NT2/D1 (cell line): Measurements from ENCODE around the gene WDFY4.
A peak's percentile ranks its signal among the peaks of the same experiment; 100 is the strongest.

Experiments used
- DNase-seq: peaks from one replicate; pipeline ENCODE4 v3.0.0-alpha.2; 2011; ENCODE audit warnings: low read depth, low spot score
- H3K27me3 ChIP-seq: 2 replicates; pipeline ENCODE4 v1.6.0; 2011; ENCODE audit warnings: mild to moderate bottlenecking; ENCODE audit not compliant: insufficient read length, insufficient read depth
- H3K36me3 ChIP-seq: 2 replicates; pipeline ENCODE4 v1.6.1; 2011; ENCODE audit warnings: mild to moderate bottlenecking, low read length, mixed read lengths; ENCODE audit not compliant: insufficient read depth, insufficient read length
- H3K4me1 ChIP-seq: 2 replicates; pipeline ENCODE4 v1.5.1; 2011; ENCODE audit not compliant: insufficient read depth, insufficient read length
- H3K4me3 ChIP-seq: 2 replicates; pipeline ENCODE4 v1.5.1; 2011; ENCODE audit warnings: low read depth; ENCODE audit not compliant: insufficient read length
- H3K9ac ChIP-seq: 2 replicates; pipeline ENCODE4 v1.6.0; 2011; ENCODE audit warnings: low read depth; ENCODE audit not compliant: insufficient read length
- H3K9me3 ChIP-seq: 2 replicates; pipeline ENCODE4 v1.5.1; 2011; ENCODE audit warnings: mild to moderate bottlenecking, low read length; ENCODE audit not compliant: insufficient read depth
- SUZ12 ChIP-seq: IDR thresholded peaks from 2 replicates; pipeline ENCODE4 v1.6.1; 2011; ENCODE audit not compliant: insufficient read length, insufficient read depth; ENCODE audit errors: extremely low read depth
- YY1 ChIP-seq: IDR thresholded peaks from 2 replicates; pipeline ENCODE4 v1.6.1; 2011; ENCODE audit not compliant: insufficient read length, insufficient read depth
- ZNF274 ChIP-seq: IDR thresholded peaks from 2 replicates; pipeline ENCODE4 v1.6.1; 2011; ENCODE audit warnings: mild to moderate bottlenecking, low read depth, low read length

Gene WDFY4

GRCh38 chr10:48657416-48657815, 27.3 kb upstream of the WDFY4 start:
- no peak overlapping the region for H3K4me3 ChIP-seq
- DNase-seq, result no peak
- H3K9ac ChIP-seq, result no peak overlapping the region
- H3K4me1 ChIP-seq, result peaks cover 9% of the 10 kb centered on the region
- TF ChIP-seq YY1, result no peak
- no peak for TF ChIP-seq SUZ12
- TF ChIP-seq ZNF274, result no peak
- H3K9me3 ChIP-seq, result no peaks in the 10 kb centered on the region
- H3K36me3 ChIP-seq, result no peaks in the 10 kb centered on the region
- H3K27me3 ChIP-seq, result peaks cover 25% of the 10 kb centered on the region

- DNase-seq, result peak; percentile 51
- TF ChIP-seq SUZ12, result no peak
- TF ChIP-seq ZNF274, result no peak
- TF ChIP-seq YY1, result no peak
- Histone ChIP-seq H3K9me3 (no peaks in the 10 kb centered on the region), H3K36me3 (no peaks in the 10 kb centered on the region), H3K9ac (no peak overlapping the region), H3K4me1 (peaks cover 9% of the 10 kb centered on the region), H3K27me3 (peaks cover 25% of the 10 kb centered on the region), H3K4me3 (no peak overlapping the region)
These were observed 26.3 kb upstream of the WDFY4 start for GRCh38 chr10:48658243-48658974.

- Histone ChIP-seq H3K27me3 (peaks cover 25% of the 10 kb centered on the region), H3K4me3 (no peak overlapping the region), H3K9me3 (no peaks in the 10 kb centered on the region), H3K9ac (no peak overlapping the region), H3K36me3 (no peaks in the 10 kb centered on the region), H3K4me1 (peaks cover 9% of the 10 kb centered on the region)
- TF ChIP-seq SUZ12 (no peak), YY1 (no peak), ZNF274 (no peak)
- no peak for DNase-seq
These were observed 25.8 kb upstream of the WDFY4 start for GRCh38 chr10:48658975-48659269.

- Histone ChIP-seq H3K9ac (no peak overlapping the region), H3K27me3 (peaks cover 22% of the 10 kb centered on the region), H3K4me3 (no peak overlapping the region), H3K4me1 (peaks cover 9% of the 10 kb centered on the region), H3K36me3 (no peaks in the 10 kb centered on the region), H3K9me3 (no peaks in the 10 kb centered on the region; the same call in 1 of the 2 replicates)
- TF ChIP-seq ZNF274 (no peak), YY1 (no peak), SUZ12 (no peak)
- no peak for DNase-seq
These were observed 24.9 kb upstream of the WDFY4 start for GRCh38 chr10:48659790-48660189.

GRCh38 chr10:48661441-48661840, 23.2 kb upstream of the WDFY4 start:
- H3K27me3 ChIP-seq, result peaks cover 15% of the 10 kb centered on the region
- TF ChIP-seq ZNF274 (no peak), SUZ12 (no peak), YY1 (no peak)
- H3K9ac ChIP-seq, result no peak overlapping the region
- DNase-seq, result no peak
- H3K4me3 ChIP-seq, result no peak overlapping the region
- H3K4me1 ChIP-seq, result peaks cover 7% of the 10 kb centered on the region
- no peaks in the 10 kb centered on the region; the same call in 1 of the 2 replicates for H3K9me3 ChIP-seq
- no peaks in the 10 kb centered on the region for H3K36me3 ChIP-seq

GRCh38 chr10:48667960-48668590, 16.6 kb upstream of the WDFY4 start:
- no peaks in the 10 kb centered on the region; the same call in 1 of the 2 replicates for H3K9me3 ChIP-seq
- H3K9ac ChIP-seq, result no peak overlapping the region
- no peaks in the 10 kb centered on the region for H3K36me3 ChIP-seq
- H3K4me1 ChIP-seq, result peaks cover 5% of the 10 kb centered on the region
- no peaks in the 10 kb centered on the region for H3K27me3 ChIP-seq
- no peak overlapping the region for H3K4me3 ChIP-seq
- DNase-seq, result no peak
- TF ChIP-seq SUZ12 (no peak), YY1 (no peak), ZNF274 (no peak)

- H3K4me3 ChIP-seq, result peak overlapping the region; percentile 42
- no peaks in the 10 kb centered on the region for H3K36me3 ChIP-seq
- H3K27me3 ChIP-seq, result no peaks in the 10 kb centered on the region
- TF ChIP-seq ZNF274 (no peak), YY1 (no peak), SUZ12 (no peak)
- DNase-seq, result no peak
- peaks cover 5% of the 10 kb centered on the region for H3K4me1 ChIP-seq
- H3K9ac ChIP-seq, result peak overlapping the region; percentile 59
- no peaks in the 10 kb centered on the region; the same call in 1 of the 2 replicates for H3K9me3 ChIP-seq
These were observed 13.4 kb upstream of the WDFY4 start for GRCh38 chr10:48670978-48671913.
